HTERT RPE-1 (cell line): ENCODE measurements around the gene ISLR.

ENCODE experiments used
- in situ Hi-C: fragments of 300-500 bp; cut with MboI; formaldehyde crosslinking; loops from 4 replicates; pipeline ENCODE4 v1.14.3; 2020; ENCODE audit warnings: low sequenced_read_pairs

The ISLR gene, protein sequence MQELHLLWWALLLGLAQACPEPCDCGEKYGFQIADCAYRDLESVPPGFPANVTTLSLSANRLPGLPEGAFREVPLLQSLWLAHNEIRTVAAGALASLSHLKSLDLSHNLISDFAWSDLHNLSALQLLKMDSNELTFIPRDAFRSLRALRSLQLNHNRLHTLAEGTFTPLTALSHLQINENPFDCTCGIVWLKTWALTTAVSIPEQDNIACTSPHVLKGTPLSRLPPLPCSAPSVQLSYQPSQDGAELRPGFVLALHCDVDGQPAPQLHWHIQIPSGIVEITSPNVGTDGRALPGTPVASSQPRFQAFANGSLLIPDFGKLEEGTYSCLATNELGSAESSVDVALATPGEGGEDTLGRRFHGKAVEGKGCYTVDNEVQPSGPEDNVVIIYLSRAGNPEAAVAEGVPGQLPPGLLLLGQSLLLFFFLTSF

DNA sequence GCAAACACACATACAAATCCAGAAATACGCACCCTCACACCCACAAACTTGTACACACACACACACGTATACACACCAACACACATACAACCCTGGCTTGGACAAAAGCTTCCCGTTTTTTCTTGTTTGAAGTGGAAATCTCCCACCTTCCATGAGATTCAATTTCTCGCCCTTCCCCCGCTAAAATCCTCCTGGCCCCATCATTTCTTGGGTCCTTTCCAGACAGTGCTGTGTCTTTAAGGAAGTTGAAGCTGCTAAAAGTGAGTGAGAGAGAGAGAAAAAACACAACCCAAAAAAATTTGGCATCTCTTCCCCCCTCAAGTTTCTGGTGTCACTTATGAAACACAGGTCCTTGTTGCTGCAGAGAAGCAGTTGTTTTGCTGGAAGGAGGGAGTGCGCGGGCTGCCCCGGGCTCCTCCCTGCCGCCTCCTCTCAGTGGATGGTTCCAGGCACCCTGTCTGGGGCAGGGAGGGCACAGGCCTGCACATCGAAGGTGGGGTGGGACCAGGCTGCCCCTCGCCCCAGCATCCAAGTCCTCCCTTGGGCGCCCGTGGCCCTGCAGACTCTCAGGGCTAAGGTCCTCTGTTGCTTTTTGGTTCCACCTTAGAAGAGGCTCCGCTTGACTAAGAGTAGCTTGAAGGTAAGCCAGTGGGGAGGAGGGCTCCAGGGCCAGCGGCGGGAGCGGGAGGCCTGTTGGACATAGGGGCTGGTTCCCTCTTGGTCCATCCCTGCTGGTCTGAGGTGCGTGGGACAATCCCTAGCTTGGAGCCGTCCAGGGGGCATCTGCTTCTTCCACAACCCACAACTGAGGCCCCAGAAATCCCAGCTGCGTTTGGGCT, at the start of gene ISLR:
ISLR (plus strand) TSS at position 331 of the 839 bp plus-strand sequence. CDS start 1,149 bp downstream, outside the sequence.
- in situ Hi-C loops = no loop called here

DNA sequence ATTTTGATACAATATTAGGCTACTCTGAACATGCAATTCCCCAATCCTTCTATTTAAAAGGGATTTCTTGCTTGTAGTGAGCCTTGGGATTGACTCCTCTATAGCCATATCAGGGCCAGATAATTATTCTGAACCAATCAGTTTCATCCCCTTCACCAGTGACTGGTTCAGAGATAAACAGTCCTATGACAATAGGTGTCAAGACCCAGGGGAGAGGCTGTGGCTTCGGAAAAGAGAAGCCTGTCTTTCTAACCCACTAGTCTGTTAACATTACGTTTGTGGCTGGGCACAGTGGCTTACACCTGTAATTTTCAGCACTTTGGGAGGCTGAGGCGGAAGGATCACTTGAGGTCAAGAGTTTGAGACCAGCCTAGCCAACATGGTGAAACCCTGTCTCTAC, 49.3 kb upstream of the ISLR start:
- in situ Hi-C loops = no loop called here

DNA sequence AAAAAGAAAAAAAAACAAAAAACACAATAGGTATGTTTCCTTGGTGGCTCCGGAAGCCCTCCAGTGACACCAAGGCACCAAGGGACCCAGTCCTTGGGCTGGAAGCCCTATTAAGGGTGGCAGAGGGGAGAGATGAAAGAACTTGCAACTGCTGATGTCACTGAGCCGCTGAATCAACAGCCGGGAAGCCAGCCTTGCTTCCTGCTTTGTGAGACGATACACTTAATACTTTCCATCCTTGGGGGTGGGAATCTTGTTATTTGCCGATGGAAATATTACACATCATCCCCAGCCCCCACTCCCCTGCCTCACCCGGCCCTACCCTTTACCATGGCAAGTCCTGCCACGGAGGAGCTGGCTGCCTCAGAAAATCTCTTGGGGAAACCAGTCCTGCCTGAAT, 48.8 kb upstream of the ISLR start:
- in situ Hi-C loops = no loop called here

DNA sequence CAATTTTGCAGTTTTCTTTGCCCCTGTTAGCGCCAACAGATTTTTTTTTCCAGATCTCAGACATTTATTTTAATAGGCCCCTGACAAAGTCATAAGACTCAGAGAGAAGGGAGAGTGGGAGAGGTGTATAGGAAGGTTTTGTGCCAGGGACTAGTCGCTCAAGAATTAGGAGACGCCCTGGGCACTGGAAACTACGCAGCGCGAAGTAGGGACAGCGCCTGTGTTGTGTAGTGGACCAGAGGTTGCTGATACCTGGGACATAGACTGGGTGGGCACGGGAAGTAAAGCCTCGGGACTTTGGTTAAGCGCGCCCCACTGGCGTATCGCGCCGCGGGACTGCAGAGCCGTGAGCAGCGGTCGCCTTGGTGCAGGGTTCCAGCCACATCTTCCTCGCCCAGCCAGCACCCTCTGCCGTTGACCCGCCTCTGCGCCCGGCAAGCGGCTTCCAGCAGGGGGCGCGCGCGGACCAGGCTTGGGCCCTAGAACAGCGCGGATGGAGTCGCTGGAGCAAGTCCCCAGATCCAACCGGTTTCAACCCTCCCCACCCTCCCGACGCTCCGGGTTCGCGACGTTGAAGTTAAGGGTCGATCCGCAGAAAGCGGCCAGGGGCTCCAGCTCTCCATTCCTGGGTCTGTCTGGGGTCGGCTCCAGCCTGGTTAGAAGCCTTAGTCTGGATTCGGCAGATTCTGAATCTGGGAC, 46.1 kb upstream of the ISLR start:
- in situ Hi-C loops = no loop called here

DNA sequence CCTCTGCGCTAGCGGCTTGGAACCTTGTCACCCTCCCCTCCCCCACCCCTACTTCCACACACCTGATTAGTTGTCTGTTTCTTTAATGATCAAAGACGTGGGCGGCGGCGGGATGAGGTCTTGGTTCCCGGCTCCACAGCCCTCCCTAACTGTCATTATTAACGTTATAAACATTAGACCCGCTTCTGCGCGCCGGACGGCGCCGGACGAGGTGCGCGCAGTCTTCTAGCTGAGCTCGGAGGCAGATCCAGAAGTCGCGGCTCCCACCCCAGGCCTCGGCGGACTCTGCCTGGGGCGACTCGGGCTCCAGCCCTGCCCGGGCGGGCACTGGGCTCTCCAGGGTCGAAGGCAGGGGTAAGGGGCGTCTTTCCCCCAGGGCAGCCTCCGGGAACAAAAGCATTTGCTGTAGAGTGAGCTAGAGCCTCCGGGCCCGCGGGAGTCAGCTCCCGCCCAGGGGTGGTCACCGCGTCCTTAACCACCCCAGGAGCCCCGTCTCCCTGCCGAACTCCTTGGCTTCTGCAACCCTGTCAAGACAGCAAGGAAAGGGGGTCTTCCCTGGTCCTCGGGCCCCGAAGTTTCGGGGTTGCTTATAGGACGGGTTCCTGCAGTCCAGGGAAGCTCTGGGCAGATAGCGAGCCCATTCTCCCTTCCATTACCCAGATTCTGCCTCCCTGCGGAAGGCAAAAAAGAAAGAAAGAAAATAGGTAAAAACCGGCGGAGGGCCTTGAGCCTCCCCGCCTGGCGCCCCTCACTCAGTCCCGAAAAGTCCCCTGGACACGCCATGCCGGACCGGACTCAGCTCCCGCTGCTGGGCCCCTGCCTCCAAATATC, 45.3 kb upstream of the ISLR start:
- in situ Hi-C loops = no loop called here

DNA sequence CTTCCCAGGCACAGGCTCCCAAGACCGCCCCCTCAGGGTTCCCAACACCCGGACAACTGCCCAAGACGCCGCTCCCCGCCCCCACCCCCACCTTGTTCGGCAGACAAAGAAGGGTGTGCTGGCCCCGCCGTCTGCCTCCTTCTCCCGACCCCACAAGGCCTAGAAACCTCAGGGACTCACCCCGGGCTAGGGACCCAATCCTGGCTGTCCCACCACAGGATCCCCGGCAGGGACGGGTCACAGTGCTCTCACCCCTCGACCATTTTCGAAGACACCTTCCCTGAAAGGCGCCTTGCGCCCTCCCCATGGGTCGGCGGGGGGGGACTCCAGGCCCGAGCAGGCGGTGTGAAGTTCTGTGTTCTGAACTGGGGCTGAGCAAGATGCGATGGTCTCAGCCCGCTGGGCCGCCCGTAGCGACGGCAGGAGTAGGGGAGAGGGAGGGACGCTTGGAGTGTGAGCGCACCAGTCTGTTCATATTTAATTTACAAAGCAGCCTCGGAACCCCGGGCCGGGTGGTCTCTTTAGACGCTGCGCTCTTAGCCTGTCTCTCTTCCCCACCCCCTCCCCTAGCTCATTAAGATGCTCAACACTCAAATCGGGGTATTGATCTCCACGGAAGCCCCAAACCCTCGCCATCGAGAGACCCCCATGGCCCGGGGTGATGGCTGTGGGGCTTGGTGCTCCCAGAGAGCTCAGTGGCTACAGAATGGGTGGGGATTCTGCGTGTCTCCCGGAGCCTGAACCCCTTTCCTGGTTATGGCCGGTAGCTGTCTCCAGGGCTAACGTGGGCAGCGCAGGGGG, 44.5 kb upstream of the ISLR start:
- in situ Hi-C loops = no loop called here

DNA sequence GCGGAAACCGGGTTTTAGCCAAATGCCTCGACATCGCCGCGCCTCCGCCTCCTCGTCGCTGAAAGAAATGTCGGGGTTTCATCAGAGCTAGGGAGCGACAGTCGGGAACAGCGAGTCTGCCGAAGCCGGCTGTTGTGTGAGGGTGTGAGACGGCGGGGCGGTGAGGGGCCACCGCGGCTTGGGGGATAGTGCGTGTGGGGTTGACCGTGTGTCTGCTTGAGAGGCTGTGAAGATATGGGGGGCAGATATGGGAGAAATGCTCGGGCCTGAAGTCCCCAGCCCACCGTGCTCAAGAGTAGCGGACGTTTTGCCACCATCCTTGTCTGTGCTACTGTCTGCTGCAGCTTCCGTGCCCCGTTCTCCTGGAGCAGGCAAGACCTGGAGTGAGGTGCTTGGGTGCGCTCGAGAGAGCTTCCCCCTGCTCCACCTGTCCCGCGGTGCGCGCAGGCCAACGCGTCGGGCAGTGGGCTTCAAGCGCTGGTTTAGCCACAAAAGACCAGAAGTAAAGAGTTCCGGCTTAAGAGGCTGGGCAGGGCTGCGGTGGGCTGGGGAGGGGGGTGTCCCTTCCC, 43.8 kb upstream of the ISLR start:
- in situ Hi-C loops = no loop called here

DNA sequence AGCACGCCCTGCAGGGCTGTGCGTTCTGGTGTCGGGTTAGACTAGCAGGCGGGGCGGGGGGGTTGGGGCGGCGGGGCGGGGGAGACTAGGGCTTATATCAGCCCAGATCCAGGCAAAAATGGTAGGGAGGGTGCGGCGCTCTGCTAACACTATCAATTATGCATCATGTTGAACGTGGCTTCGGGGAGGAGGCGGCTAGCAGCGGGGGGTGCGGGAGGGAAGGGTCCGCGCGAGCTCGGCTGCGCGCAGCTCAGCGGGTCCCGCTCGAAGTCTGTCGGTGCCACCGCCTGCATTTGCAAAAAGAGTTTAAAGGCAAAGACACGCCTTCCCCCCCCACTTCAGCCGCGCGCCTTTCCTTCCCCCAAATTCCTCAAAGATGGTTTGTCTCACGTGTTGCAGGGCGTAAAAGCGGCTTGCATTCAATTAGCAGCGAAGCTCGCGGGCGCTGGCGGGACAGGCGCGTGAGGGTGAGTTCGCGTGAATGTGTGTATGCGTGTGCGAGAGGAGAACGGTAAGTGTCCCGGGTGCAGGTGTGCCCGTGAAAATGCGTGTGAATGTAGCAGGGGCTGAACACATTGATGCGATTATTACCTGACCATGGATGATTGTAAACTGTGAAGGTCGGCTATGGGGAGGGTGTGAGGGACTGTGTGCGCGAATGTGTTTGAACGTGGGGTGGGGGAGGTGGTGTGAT, 43.2 kb upstream of the ISLR start, which contains the start of gene ISLR2:
ISLR2 (plus strand) TSS at position 432 of the 694 bp plus-strand sequence. CDS start 2,169 bp downstream, outside the sequence.
- in situ Hi-C loops = no loop called here

DNA sequence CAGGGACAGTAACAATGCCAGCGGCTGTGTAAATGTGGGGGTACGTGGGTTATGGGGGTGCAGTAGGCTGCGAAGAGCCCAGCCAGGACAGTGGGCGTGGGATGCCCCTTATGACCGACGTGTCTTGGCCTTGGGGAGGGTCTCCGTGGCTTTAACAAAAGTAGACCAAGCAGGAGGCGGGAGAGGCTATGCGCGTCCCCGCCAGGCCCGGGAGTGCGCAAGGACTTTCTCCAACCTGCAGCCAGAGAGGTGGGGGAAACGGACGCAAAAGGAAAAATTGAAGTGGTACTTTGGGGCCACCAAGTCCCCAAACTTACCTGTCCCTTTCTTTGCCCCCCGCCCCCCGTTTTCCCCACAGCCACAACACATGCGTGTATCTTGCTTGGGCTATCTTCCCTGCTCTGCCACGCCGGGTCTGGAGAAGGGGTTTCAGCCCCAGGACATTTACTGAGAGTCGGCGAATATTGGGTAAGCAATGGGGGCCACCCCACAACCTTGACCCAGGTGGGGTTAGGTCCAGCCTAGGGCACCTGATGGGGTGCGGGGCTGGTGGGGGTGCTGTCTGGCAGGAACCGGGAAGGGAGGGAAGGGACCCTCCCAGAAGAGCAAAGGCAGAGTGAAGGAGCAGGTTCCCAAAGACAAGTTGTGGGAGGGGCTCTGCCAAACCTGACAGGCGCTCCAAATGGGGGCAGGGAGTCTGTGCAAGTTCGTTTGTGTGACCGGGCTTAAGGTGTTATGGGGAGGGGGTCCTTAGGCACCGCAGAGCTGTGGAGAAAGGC, 42.5 kb upstream of the ISLR start:
- in situ Hi-C loops = no loop called here

DNA sequence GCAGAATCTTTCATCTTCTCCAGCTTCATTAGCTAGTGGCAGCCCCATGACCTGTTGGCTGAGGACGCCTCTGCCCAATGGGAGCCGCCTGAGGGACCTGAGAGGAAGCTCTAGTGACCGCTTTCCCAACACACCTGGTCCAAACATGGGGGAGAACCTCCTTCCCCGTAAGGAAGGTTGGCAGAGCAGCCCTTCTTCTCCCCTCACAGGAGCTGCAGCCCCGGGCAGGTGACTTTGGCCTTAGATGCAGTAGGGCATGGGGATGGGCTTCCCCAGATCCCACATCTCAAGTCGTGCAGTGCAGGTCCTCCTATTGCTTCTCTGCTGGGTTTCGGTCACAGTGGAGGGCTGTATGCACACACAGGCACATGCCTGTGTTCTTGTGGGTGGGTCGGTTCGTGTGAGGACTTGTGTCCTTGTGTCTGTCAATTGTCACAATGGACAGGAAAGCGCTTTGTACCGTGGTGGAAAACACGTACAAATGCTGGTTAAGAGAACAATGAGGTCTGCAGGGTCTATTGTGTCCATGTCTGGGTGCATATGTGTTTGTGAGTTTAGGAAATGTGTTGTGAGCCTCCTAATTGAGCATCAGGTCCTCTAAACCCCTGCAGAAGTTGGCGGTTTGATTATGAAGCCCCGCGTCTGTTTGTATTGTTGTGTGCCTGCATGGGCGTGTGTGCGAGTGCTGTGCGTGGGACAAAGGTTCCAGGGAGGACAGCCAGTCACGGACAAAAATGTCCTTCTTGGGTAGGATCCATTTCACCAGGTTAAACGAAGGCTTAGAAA, 41.7 kb upstream of the ISLR start:
- in situ Hi-C loops = no loop called here

DNA sequence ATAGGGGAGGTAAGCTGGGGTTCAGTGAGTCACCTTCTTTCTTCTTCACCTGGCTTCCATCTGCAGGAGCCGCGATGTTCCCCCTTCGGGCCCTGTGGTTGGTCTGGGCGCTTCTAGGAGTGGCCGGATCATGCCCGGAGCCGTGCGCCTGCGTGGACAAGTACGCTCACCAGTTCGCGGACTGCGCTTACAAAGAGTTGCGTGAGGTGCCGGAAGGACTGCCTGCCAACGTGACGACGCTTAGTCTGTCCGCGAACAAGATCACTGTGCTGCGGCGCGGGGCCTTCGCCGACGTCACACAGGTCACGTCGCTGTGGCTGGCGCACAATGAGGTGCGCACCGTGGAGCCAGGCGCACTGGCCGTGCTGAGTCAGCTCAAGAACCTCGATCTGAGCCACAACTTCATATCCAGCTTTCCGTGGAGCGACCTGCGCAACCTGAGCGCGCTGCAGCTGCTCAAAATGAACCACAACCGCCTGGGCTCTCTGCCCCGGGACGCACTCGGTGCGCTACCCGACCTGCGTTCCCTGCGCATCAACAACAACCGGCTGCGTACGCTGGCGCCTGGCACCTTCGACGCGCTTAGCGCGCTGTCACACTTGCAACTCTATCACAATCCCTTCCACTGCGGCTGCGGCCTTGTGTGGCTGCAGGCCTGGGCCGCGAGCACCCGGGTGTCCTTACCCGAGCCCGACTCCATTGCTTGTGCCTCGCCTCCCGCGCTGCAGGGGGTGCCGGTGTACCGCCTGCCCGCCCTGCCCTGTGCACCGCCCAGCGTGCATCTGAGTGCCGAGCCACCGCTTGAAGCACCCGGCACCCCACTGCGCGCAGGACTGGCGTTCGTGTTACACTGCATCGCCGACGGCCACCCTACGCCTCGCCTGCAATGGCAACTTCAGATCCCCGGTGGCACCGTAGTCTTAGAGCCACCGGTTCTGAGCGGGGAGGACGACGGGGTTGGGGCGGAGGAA, 40.5 kb upstream of the ISLR start:
- in situ Hi-C loops = no loop called here

DNA sequence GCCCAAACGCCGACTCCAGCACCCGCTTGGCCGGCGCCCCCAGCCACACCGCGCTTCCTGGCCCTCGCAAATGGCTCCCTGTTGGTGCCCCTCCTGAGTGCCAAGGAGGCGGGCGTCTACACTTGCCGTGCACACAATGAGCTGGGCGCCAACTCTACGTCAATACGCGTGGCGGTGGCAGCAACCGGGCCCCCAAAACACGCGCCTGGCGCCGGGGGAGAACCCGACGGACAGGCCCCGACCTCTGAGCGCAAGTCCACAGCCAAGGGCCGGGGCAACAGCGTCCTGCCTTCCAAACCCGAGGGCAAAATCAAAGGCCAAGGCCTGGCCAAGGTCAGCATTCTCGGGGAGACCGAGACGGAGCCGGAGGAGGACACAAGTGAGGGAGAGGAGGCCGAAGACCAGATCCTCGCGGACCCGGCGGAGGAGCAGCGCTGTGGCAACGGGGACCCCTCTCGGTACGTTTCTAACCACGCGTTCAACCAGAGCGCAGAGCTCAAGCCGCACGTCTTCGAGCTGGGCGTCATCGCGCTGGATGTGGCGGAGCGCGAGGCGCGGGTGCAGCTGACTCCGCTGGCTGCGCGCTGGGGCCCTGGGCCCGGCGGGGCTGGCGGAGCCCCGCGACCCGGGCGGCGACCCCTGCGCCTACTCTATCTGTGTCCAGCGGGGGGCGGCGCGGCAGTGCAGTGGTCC, 39.7 kb upstream of the ISLR start:
- in situ Hi-C loops = no loop called here

DNA sequence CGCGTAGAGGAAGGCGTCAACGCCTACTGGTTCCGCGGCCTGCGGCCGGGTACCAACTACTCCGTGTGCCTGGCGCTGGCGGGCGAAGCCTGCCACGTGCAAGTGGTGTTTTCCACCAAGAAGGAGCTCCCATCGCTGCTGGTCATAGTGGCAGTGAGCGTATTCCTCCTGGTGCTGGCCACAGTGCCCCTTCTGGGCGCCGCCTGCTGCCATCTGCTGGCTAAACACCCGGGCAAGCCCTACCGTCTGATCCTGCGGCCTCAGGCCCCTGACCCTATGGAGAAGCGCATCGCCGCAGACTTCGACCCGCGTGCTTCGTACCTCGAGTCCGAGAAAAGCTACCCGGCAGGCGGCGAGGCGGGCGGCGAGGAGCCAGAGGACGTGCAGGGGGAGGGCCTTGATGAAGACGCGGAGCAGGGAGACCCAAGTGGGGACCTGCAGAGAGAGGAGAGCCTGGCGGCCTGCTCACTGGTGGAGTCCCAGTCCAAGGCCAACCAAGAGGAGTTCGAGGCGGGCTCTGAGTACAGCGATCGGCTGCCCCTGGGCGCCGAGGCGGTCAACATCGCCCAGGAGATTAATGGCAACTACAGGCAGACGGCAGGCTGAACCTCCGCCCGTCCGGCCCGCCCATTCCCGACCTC, 39.0 kb upstream of the ISLR start:
- in situ Hi-C loops = no loop called here

DNA sequence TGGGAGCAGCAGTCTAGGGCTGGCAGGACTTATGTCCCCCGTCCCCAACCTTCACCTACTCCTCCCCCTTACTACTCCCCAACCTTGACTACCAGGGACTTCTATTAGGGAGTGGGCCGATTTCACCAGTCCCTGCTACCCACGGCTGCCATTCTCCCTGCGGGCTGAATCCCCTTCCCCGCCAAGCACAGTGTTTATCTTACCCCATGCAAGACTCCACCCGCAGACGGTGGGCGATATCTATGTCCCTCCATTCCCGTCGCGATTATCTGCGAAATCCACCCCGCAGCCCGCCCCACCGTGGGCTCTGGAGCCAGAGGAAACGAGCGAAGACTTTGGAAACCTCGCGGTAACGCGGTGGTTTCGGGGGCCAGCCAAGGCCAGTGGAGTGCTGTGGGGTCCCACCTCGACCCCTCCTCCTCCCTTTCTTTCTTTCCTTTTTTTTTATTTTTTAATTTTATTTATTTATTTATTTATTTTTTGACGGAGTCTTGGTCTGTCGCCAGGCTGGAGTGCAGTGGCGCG, 38.4 kb upstream of the ISLR start:
- in situ Hi-C loops = no loop called here

DNA sequence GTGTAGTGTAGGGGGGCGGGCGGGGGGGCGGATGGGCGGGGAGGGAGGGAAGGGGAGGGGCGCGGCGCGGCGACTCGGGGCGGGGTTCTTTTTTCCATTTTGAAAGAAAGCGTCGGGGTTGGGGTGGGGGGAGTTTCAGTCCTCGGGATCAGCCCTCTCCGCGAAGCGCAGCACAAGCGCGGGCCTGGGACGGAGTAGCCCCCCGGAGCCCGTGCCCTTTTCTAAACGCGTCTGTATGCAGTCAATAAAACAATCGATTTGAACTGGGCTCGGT, 37.0 kb upstream of the ISLR start:
- in situ Hi-C loops = no loop called here
